ENCODE measurements around the gene HMCN1.

Gene HMCN1

GRCh38 chr1:186142159-186142558 lies 408.0 kb downstream of the HMCN1 start:
- Histone ChIP-seq H3K27ac (no peak overlapping the region), H3K9ac (no peak overlapping the region), H4K20me1 (ENCODE audit: insufficient read depth) (no peaks in the 10 kb centered on the region), H3K36me3 (ENCODE audit: insufficient read depth) (no peaks in the 10 kb centered on the region), H3K79me2 (ENCODE audit: insufficient read depth, low read depth) (no peaks in the 10 kb centered on the region), H2AFZ (ENCODE audit: low read depth) (no peak overlapping the region), H3K4me2 (no peak overlapping the region), H3K4me3 (IDR thresholded peaks at IDR 0.05; ENCODE audit: insufficient read depth, low read depth, low read length) (no peak overlapping the region), H3K4me1 (ENCODE audit: low read depth, poor library complexity, severe bottlenecking) (no peaks in the 10 kb centered on the region), H3K27me3 (ENCODE audit: insufficient read depth, low read depth) (no peaks in the 10 kb centered on the region)
- TF ChIP-seq, protein P1, sequence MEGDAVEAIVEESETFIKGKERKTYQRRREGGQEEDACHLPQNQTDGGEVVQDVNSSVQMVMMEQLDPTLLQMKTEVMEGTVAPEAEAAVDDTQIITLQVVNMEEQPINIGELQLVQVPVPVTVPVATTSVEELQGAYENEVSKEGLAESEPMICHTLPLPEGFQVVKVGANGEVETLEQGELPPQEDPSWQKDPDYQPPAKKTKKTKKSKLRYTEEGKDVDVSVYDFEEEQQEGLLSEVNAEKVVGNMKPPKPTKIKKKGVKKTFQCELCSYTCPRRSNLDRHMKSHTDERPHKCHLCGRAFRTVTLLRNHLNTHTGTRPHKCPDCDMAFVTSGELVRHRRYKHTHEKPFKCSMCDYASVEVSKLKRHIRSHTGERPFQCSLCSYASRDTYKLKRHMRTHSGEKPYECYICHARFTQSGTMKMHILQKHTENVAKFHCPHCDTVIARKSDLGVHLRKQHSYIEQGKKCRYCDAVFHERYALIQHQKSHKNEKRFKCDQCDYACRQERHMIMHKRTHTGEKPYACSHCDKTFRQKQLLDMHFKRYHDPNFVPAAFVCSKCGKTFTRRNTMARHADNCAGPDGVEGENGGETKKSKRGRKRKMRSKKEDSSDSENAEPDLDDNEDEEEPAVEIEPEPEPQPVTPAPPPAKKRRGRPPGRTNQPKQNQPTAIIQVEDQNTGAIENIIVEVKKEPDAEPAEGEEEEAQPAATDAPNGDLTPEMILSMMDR (conservative IDR thresholded peaks at IDR 0.05; ENCODE audit: low read depth, low read length): no peak

DNA sequence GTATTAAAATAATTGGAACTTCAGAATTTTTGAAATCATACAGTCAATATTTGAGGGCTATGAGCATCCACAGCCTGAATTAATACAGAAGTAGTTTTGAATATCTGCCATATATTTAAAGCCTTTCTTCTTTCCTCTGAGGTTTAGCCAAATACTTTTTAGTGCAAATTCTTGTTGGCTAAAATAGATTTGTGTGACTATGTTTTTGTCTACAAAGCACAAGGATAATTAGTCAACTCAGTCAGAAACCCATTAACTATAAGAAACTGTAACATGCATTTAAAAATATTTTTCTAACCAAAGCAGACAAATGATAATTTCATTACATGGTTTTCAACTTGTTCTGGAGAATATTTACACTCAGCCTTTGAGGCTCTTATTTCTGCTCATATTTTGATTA lies 408.7 kb downstream of the HMCN1 start:
- no peak overlapping the region for H3K9ac ChIP-seq
- no peaks in the 10 kb centered on the region for H3K4me1 ChIP-seq (ENCODE audit: low read depth, poor library complexity, severe bottlenecking)
- H3K36me3 ChIP-seq (ENCODE audit: insufficient read depth): no peaks in the 10 kb centered on the region
- no peak overlapping the region for H3K4me2 ChIP-seq
- TF ChIP-seq, protein P1 (conservative IDR thresholded peaks at IDR 0.05; ENCODE audit: low read depth, low read length): no peak
- H4K20me1 ChIP-seq (ENCODE audit: insufficient read depth): no peaks in the 10 kb centered on the region
- no peaks in the 10 kb centered on the region for H3K27me3 ChIP-seq (ENCODE audit: insufficient read depth, low read depth)
- no peaks in the 10 kb centered on the region for H3K79me2 ChIP-seq (ENCODE audit: insufficient read depth, low read depth)
- no peak overlapping the region for H2AFZ ChIP-seq (ENCODE audit: low read depth)
- no peak overlapping the region for H3K27ac ChIP-seq
- no peak overlapping the region for H3K4me3 ChIP-seq (IDR thresholded peaks at IDR 0.05; ENCODE audit: insufficient read depth, low read depth, low read length)

GRCh38 chr1:186143481-186143880 lies 409.3 kb downstream of the HMCN1 start:
- Histone ChIP-seq H3K79me2 (ENCODE audit: insufficient read depth, low read depth) (no peaks in the 10 kb centered on the region), H3K4me2 (no peak overlapping the region), H2AFZ (ENCODE audit: low read depth) (no peak overlapping the region), H3K36me3 (ENCODE audit: insufficient read depth) (no peaks in the 10 kb centered on the region), H3K27ac (no peak overlapping the region), H3K9ac (no peak overlapping the region), H4K20me1 (ENCODE audit: insufficient read depth) (no peaks in the 10 kb centered on the region), H3K27me3 (ENCODE audit: insufficient read depth, low read depth) (no peaks in the 10 kb centered on the region), H3K4me3 (IDR thresholded peaks at IDR 0.05; ENCODE audit: insufficient read depth, low read depth, low read length) (no peak overlapping the region), H3K4me1 (ENCODE audit: low read depth, poor library complexity, severe bottlenecking) (no peaks in the 10 kb centered on the region)
- TF ChIP-seq, protein P1 (conservative IDR thresholded peaks at IDR 0.05; ENCODE audit: low read depth, low read length): no peak

DNA sequence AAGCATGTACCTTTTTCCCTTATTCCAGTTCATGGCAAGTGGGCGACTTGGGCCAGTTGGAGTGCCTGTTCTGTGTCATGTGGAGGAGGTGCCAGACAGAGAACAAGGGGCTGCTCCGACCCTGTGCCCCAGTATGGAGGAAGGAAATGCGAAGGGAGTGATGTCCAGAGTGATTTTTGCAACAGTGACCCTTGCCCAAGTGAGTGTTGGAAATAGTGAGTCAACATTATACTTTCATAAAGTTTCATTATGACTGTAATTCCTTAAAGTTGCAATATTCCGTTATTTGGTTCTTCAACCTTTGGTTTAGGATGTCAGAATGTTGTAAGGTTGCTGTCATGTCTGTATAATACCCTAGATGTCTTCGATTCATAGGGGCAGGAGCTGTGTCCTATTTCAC lies 410.3 kb downstream of the HMCN1 start:
- Histone ChIP-seq H2AFZ (ENCODE audit: low read depth) (no peak overlapping the region), H3K27me3 (ENCODE audit: insufficient read depth, low read depth) (no peaks in the 10 kb centered on the region), H3K9ac (no peak overlapping the region), H3K36me3 (ENCODE audit: insufficient read depth) (no peaks in the 10 kb centered on the region), H3K4me3 (IDR thresholded peaks at IDR 0.05; ENCODE audit: insufficient read depth, low read depth, low read length) (no peak overlapping the region), H3K4me2 (no peak overlapping the region), H3K27ac (no peak overlapping the region), H4K20me1 (ENCODE audit: insufficient read depth) (no peaks in the 10 kb centered on the region), H3K79me2 (ENCODE audit: insufficient read depth, low read depth) (no peaks in the 10 kb centered on the region), H3K4me1 (ENCODE audit: low read depth, poor library complexity, severe bottlenecking) (no peaks in the 10 kb centered on the region)
- TF ChIP-seq, protein P1 (conservative IDR thresholded peaks at IDR 0.05; ENCODE audit: low read depth, low read length): no peak

Measured in KMS-11 (cell line).